CD14-positive monocyte (primary cell): ENCODE results near the gene RAB40B. TPM values are rescaled to one million over a fixed set of nuclear protein-coding genes. Genes with fewer than 3 reads are reported as not detected.

ENCODE experiments used
- DNase-seq, 3 donors: peaks; one replicate each; pipeline ENCODE4 v3.0.0-alpha.2; 2011 to 2022
- H2AFZ ChIP-seq: 2 replicates; pipeline ENCODE4 v1.6.0; 2012; ENCODE audit warnings: mild to moderate bottlenecking, low read depth, low read length, inconsistent platforms; ENCODE audit not compliant: insufficient read depth, poor library complexity, severe bottlenecking
- H3K27ac ChIP-seq, 2 donors: 1 replicate in 1 of 2; 2 replicates in 1 of 2; pipeline ENCODE4 v1.5.1; 2012 to 2013; ENCODE audit warnings: low read length in 2 of 2, control low read depth in 1 of 2, inconsistent platforms in 1 of 2, low read depth in 1 of 2, mild to moderate bottlenecking in 1 of 2
- H3K27me3 ChIP-seq, 2 donors: one replicate each; pipeline versions ENCODE4 v1.6.0 to v1.6.1; 2011 to 2013; ENCODE audit warnings: low read length in 2 of 2; ENCODE audit not compliant: control insufficient read depth in 2 of 2, insufficient read depth in 2 of 2
- H3K36me3 ChIP-seq, 2 donors: replicated peaks in 1 of 2; 1 replicate in 1 of 2; 2 replicates in 1 of 2; pipeline versions ENCODE4 v1.5.1 to v1.6.1; 2012 to 2013; ENCODE audit warnings: low read length in 2 of 2, control low read depth in 1 of 2, inconsistent platforms in 1 of 2, mild to moderate bottlenecking in 1 of 2; ENCODE audit not compliant: insufficient read depth in 2 of 2, control insufficient read depth in 1 of 2
- H3K4me1 ChIP-seq, 2 donors: 1 replicate in 1 of 2; 2 replicates in 1 of 2; pipeline versions ENCODE4 v1.5.1 to v1.6.1; 2012 to 2013; ENCODE audit warnings: low read length in 2 of 2, control low read depth in 1 of 2, inconsistent platforms in 1 of 2, mild to moderate bottlenecking in 1 of 2, moderate library complexity in 1 of 2; ENCODE audit not compliant: insufficient read depth in 2 of 2, control insufficient read depth in 1 of 2
- H3K4me2 ChIP-seq: replicated peaks from 2 replicates; pipeline ENCODE3; 2012; ENCODE audit warnings: low read length, moderate library complexity, mild to moderate bottlenecking; ENCODE audit not compliant: poor library complexity, severe bottlenecking; ENCODE audit errors: extremely low read depth
- H3K4me3 ChIP-seq, 3 experiments: fragments of 200-600 bp in 1 of 3; sonication (generic) in 1 of 3; replicated peaks in 1 of 3; 1 replicate in 2 of 3; 2 replicates in 1 of 3; pipeline ENCODE4 v1.5.1; 2011 to 2013; ENCODE audit warnings: low read length in 3 of 3, mild to moderate bottlenecking in 3 of 3, control low read depth in 2 of 3, low read depth in 2 of 3, inconsistent platforms in 1 of 3, moderate library complexity in 1 of 3
- H3K79me2 ChIP-seq: 2 replicates; pipeline ENCODE4 v1.6.0; 2012; ENCODE audit warnings: mild to moderate bottlenecking, control low read depth, inconsistent platforms, low read length, moderate library complexity; ENCODE audit not compliant: insufficient read depth
- H3K9ac ChIP-seq: 2 replicates; pipeline ENCODE4 v1.6.0; 2017; ENCODE audit warnings: low read length, mild to moderate bottlenecking; ENCODE audit not compliant: insufficient read depth, poor library complexity, severe bottlenecking
- H3K9me3 ChIP-seq, 2 donors: replicated peaks in 1 of 2; 1 replicate in 1 of 2; 2 replicates in 1 of 2; pipeline versions ENCODE4 v1.5.1 to v1.6.1; 2012 to 2013; ENCODE audit warnings: low read length in 2 of 2, control low read depth in 1 of 2; ENCODE audit not compliant: control insufficient read depth in 1 of 2, insufficient read depth in 1 of 2
- H4K20me1 ChIP-seq: 2 replicates; pipeline ENCODE4 v1.6.0; 2012; ENCODE audit warnings: mild to moderate bottlenecking, low read length, control low read depth, moderate library complexity; ENCODE audit not compliant: insufficient read depth
- H3K27ac Mint-ChIP-seq, 7 donors: one replicate each; pipeline ENCODE4 v1.8.0; 2020; ENCODE audit warnings: mild to moderate bottlenecking in 7 of 7, mixed read lengths in 7 of 7, moderate library complexity in 6 of 7, inconsistent platforms in 2 of 7
- H3K27me3 Mint-ChIP-seq, 3 donors: one replicate each; pipeline ENCODE4 v1.8.0; 2021 to 2022; ENCODE audit warnings: low read depth in 3 of 3, mild to moderate bottlenecking in 3 of 3, mixed read lengths in 3 of 3, moderate library complexity in 3 of 3, inconsistent platforms in 1 of 3
- H3K36me3 Mint-ChIP-seq, 2 donors: one replicate each; pipeline ENCODE4 v1.8.0; 2020; ENCODE audit warnings: mixed read lengths in 2 of 2, inconsistent platforms in 1 of 2, mild to moderate bottlenecking in 1 of 2
- H3K4me1 Mint-ChIP-seq: one replicate; pipeline ENCODE4 v1.8.0; 2020; ENCODE audit warnings: mild to moderate bottlenecking, mixed read lengths
- H3K4me3 Mint-ChIP-seq, 2 donors: one replicate each; pipeline ENCODE4 v1.8.0; 2020; ENCODE audit warnings: mild to moderate bottlenecking in 2 of 2, mixed read lengths in 2 of 2, moderate library complexity in 1 of 2
- H3K9me3 Mint-ChIP-seq, 7 donors: one replicate each; pipeline ENCODE4 v1.8.0; 2020 to 2022; ENCODE audit warnings: mixed read lengths in 7 of 7, mild to moderate bottlenecking in 6 of 7, moderate library complexity in 6 of 7, inconsistent platforms in 2 of 7
- CTCF ChIP-seq: fragments of 200-600 bp; IDR thresholded peaks from one replicate; pipeline ENCODE4 v1.8.0; 2022; ENCODE audit warnings: antibody characterized with exemption, mild to moderate bottlenecking
- WGBS: methylation state at CpG from one replicate; pipeline ENCODE4 v1.1.5; 2013; ENCODE audit warnings: missing lambda C conversion rate; ENCODE audit not compliant: insufficient coverage; 5-methylcytosine and 5-hydroxymethylcytosine counted together
- intact Hi-C, 2 donors: fragments of 100-400 bp; cut with micrococcal nuclease; formaldehyde crosslinking; loops; one replicate each; pipeline versions ENCODE4 v1.15.0 to v1.15.1; 2023
- polyA plus RNA-seq, 3 donors: library from polyadenylated mRNA; depleted of rRNA in 1 of 3; unstranded in 2 of 3; stranded (reverse) in 1 of 3; fragments of 300-500 nt in 2 of 3; fragments of >200 nt in 1 of 3; fragmentation: Illumina TruSeq in 2 of 3; gene quantifications; 1 replicate in 2 of 3; 2 replicates in 1 of 3; pipeline ENCODE4 v1.2.3, GENCODE V29; 2012 to 2021

The RAB40B gene
- polyA plus RNA-seq, 3 donors, result 0.75 to 2.2 (median 0.95) TPM

- peaks cover 4 to 11% of the 10 kb centered on the region in 2 donors for H3K9me3 ChIP-seq
- H3K9me3 Mint-ChIP-seq, result peaks cover 5 to 21% (median 13%) of the 10 kb centered on the region in 7 donors
- H3K27ac Mint-ChIP-seq, result peak overlapping the region in 2 of 7 donors; percentile 66 to 85
- TF ChIP-seq CTCF, result no peak
- no peak overlapping the region for H3K4me2 ChIP-seq
- peaks cover 2 to 4% (median 4%) of the 10 kb centered on the region in 3 donors for H3K27me3 Mint-ChIP-seq
- H3K27ac ChIP-seq, result no peak overlapping the region
- H4K20me1 ChIP-seq, result no peaks in the 10 kb centered on the region
- H3K79me2 ChIP-seq, result no peaks in the 10 kb centered on the region
- H3K36me3 Mint-ChIP-seq, result no peaks in the 10 kb centered on the region
- no peak for DNase-seq
- no peak overlapping the region for H3K9ac ChIP-seq
- WGBS, result 100% methylated on average over 1 of the region's 1 CpG
- no peaks in the 10 kb centered on the region for H3K36me3 ChIP-seq
- H3K4me1 Mint-ChIP-seq, result peaks cover 2% of the 10 kb centered on the region
- peaks cover 0 to 3% of the 10 kb centered on the region in 2 donors for H3K4me1 ChIP-seq
- no peak overlapping the region for H3K4me3 Mint-ChIP-seq
- H3K27me3 ChIP-seq, result no peaks in the 10 kb centered on the region
- H2AFZ ChIP-seq, result no peak overlapping the region
- intact Hi-C loops, result no loop called here
- no peak overlapping the region for H3K4me3 ChIP-seq
These were observed 15.0 kb downstream of the RAB40B start for GRCh38 chr17:82683534-82683933.

GRCh38 chr17:82681547-82681946, 17.0 kb downstream of the RAB40B start:
- H3K9me3 ChIP-seq, result peaks cover 4 to 11% of the 10 kb centered on the region in 2 donors

More at GRCh38 chr17:82681547-82681946, 17.0 kb downstream of the RAB40B start:
- TF ChIP-seq CTCF, result no peak
- Histone ChIP-seq H3K27ac (no peak overlapping the region), H3K27me3 (no peaks in the 10 kb centered on the region), H4K20me1 (no peaks in the 10 kb centered on the region), H3K4me3 (no peak overlapping the region), H3K4me1 (peaks cover 0 to 3% of the 10 kb centered on the region in 2 donors), H3K4me2 (no peak overlapping the region), H2AFZ (no peak overlapping the region), H3K79me2 (no peaks in the 10 kb centered on the region), H3K9ac (no peak overlapping the region), H3K36me3 (no peaks in the 10 kb centered on the region)
- DNase-seq, result no peak
- H3K36me3 Mint-ChIP-seq, result no peaks in the 10 kb centered on the region
- H3K9me3 Mint-ChIP-seq, result peaks cover 5 to 21% (median 12%) of the 10 kb centered on the region in 7 donors
- peaks cover 2% of the 10 kb centered on the region for H3K4me1 Mint-ChIP-seq
- intact Hi-C loops, result no loop called here
- H3K4me3 Mint-ChIP-seq, result no peak overlapping the region
- WGBS, result no CpG with 5 or more reads among the region's 3 CpGs
- H3K27ac Mint-ChIP-seq, result no peak overlapping the region
- H3K27me3 Mint-ChIP-seq, result peaks cover 2 to 4% (median 4%) of the 10 kb centered on the region in 3 donors
